Measurements from ENCODE around the gene RABGAP1L. TPM values are rescaled to one million over a fixed set of nuclear protein-coding genes. Genes with fewer than 3 reads are reported as not detected.
"Not testable (repeated sequence)": the region's sequence is repeated elsewhere in the genome, so short reads cannot be mapped to it uniquely, and the experiment has no call there.

The RABGAP1L gene
- polyA plus RNA-seq, 3 donors, result 35.2 to 75.3 (median 63.3) TPM

- DNase-seq, result no peak
- Histone ChIP-seq H3K4me3 (replicated peaks in 1 of 3; ENCODE audit: low read depth in 2 of 3, low read length in 3 of 3) (no peak overlapping the region), H3K79me2 (ENCODE audit: insufficient read depth, low read length) (no peaks in the 10 kb centered on the region), H3K4me1 (ENCODE audit: control insufficient read depth in 1 of 2, insufficient read depth in 2 of 2, low read length in 2 of 2) (no peaks in the 10 kb centered on the region), H2AFZ (ENCODE audit: insufficient read depth, low read depth, low read length, poor library complexity, severe bottlenecking) (no peak overlapping the region), H3K36me3 (replicated peaks in 1 of 2; ENCODE audit: control insufficient read depth in 1 of 2, insufficient read depth in 2 of 2, low read length in 2 of 2) (no peaks in the 10 kb centered on the region), H3K4me2 (replicated peaks; ENCODE audit: extremely low read depth, low read length, poor library complexity, severe bottlenecking) (no peak overlapping the region), H3K27me3 (ENCODE audit: control insufficient read depth in 2 of 2, insufficient read depth in 2 of 2, low read length in 2 of 2) (no peaks in the 10 kb centered on the region), H3K27ac (ENCODE audit: low read depth in 1 of 2, low read length in 2 of 2) (no peak overlapping the region), H4K20me1 (ENCODE audit: insufficient read depth, low read length) (no peaks in the 10 kb centered on the region), H3K9ac (ENCODE audit: insufficient read depth, low read length, poor library complexity, severe bottlenecking) (no peak overlapping the region), H3K9me3 (replicated peaks in 1 of 2; ENCODE audit: control insufficient read depth in 1 of 2, insufficient read depth in 1 of 2, low read length in 2 of 2) (no peaks in the 10 kb centered on the region)
- H3K27ac Mint-ChIP-seq, result no peak overlapping the region
- no peaks in the 10 kb centered on the region for H3K9me3 Mint-ChIP-seq
- no peaks in the 10 kb centered on the region for H3K36me3 Mint-ChIP-seq
- intact Hi-C loops (cut with micrococcal nuclease), result no loop called here
- H3K4me1 Mint-ChIP-seq, result peaks cover 2% of the 10 kb centered on the region
- no peak overlapping the region for H3K4me3 Mint-ChIP-seq
- no peaks in the 10 kb centered on the region for H3K27me3 Mint-ChIP-seq (ENCODE audit: low read depth in 3 of 3)
- TF ChIP-seq CTCF (IDR thresholded peaks at IDR 0.05), result no peak
- no CpG with 5 or more reads among the region's 1 CpG for WGBS (ENCODE audit: insufficient coverage)
Measured at GRCh38 chr1:174841747-174842146, 682.4 kb downstream of the RABGAP1L start.

- H3K27ac ChIP-seq (ENCODE audit: low read depth in 1 of 2, low read length in 2 of 2); intact Hi-C loops (cut with micrococcal nuclease); H3K4me2 ChIP-seq (replicated peaks; ENCODE audit: extremely low read depth, low read length, poor library complexity, severe bottlenecking); DNase-seq; H3K27ac Mint-ChIP-seq; H3K4me3 ChIP-seq (replicated peaks in 1 of 3; ENCODE audit: low read depth in 2 of 3, low read length in 3 of 3); H3K79me2 ChIP-seq (ENCODE audit: insufficient read depth, low read length); H3K9me3 ChIP-seq (replicated peaks in 1 of 2; ENCODE audit: control insufficient read depth in 1 of 2, insufficient read depth in 1 of 2, low read length in 2 of 2); H3K4me3 Mint-ChIP-seq; H3K36me3 Mint-ChIP-seq; H4K20me1 ChIP-seq (ENCODE audit: insufficient read depth, low read length); H3K9me3 Mint-ChIP-seq; H2AFZ ChIP-seq (ENCODE audit: insufficient read depth, low read depth, low read length, poor library complexity, severe bottlenecking); H3K36me3 ChIP-seq (replicated peaks in 1 of 2; ENCODE audit: control insufficient read depth in 1 of 2, insufficient read depth in 2 of 2, low read length in 2 of 2); H3K27me3 ChIP-seq (ENCODE audit: control insufficient read depth in 2 of 2, insufficient read depth in 2 of 2, low read length in 2 of 2); H3K4me1 ChIP-seq (ENCODE audit: control insufficient read depth in 1 of 2, insufficient read depth in 2 of 2, low read length in 2 of 2); H3K4me1 Mint-ChIP-seq; H3K9ac ChIP-seq (ENCODE audit: insufficient read depth, low read length, poor library complexity, severe bottlenecking); H3K27me3 Mint-ChIP-seq (ENCODE audit: low read depth in 3 of 3): not testable (repeated sequence)
- no CpG with 5 or more reads among the region's 36 CpGs for WGBS (ENCODE audit: insufficient coverage)
Measured at GRCh38 chr1:174848593-174849560, 689.6 kb downstream of the RABGAP1L start.

Data from CD14-positive monocyte (primary cell).